GM18508 (cell line): Measurements from ENCODE around the gene FBXL17.

ENCODE experiments used
- ATAC-seq: cut with Tn5 transposase; IDR thresholded peaks from one replicate; pipeline ENCODE4 v1.9.1; 2021; ENCODE audit warnings: moderate number of reproducible peaks; ENCODE audit not compliant: insufficient read depth, unreplicated experiment

FBXL17 gene

DNA sequence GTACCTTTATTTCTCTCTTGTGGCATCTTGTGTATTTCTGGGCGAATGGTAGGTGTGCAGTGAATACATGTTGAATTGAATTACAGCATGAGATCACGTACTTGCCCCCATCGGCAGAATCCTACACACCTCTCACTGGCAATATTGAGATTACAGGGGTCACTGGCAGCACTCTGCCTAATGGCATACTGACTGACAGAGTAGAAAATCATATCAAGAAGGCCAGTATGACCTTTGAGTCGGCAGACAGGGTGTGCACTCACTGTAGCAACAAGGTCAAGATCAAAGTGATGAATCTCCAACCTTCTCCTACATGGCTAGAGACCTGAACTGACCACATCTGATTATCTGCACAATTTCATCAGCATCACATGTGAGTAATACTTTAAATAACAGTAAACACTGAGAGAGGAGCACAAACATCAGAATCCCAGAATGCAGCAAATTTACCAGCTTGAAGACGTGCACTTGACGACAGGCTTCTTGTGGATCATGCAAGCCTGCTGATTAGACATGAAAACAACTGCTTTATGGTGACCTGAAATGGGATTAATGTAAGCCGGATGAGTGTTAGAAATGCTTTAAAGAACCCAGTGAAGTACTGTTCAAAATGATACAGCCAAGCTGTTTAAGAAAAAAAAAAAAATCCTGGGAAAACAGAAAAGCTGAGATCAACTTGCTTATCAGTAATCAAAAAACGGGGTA, 444.1 kb downstream of the FBXL17 start:
- no peak for ATAC-seq

DNA sequence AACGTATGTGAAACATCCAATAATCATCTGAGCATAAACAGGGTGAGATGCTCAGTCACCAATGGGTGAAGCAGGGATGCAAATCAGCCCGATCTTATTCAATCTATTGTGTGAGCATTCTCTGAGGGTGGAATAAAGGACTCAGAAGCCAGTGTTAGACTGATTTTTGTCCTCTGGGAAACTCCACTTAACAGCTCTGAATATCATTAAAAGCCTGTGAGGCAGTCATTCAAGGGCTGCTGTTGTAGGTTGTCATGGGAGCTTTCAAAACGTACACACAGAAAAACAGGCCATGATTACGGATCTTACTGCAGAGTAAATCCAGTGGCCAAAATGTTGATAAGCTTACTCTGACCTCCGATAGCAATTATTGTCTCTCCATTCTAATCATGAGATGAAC, 444.7 kb downstream of the FBXL17 start:
- no peak for ATAC-seq

DNA sequence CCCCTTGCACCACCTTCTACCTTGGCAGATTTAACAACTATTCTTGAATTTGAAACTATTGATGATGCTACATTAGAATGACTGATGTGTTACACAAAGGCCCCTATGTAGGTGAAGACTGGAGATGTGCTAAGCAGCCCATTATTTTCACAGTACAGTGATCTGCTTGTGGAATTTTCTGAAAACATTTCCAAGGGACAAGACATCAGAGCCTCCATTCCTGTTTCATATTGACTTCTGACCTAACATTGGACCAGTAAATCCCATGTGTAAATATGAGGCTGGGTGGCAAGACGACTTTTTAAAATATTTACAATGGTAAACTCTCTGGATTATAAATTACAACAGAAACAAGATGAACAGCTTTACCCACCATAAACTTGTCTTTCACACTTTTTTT, 445.4 kb downstream of the FBXL17 start:
- ATAC-seq = no peak

DNA sequence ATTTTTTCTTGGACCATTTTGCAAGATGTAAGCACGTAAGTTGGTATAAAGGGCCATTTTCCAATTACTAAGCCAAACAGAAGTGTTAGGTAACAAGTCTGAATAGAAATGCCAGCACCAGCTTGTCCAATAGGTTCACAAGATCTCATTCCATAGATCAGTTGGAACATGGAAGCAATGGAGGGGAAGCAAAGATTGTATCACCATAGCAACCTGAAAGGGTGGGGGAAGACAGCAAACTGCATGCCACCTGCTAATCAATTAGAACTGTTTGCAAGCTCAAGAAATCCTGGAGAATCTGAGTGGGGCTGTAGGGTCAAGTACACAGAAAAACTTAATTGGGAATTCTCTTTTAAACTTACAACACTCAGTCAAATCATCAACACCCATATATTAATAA, 446.3 kb downstream of the FBXL17 start:
- no peak for ATAC-seq

DNA sequence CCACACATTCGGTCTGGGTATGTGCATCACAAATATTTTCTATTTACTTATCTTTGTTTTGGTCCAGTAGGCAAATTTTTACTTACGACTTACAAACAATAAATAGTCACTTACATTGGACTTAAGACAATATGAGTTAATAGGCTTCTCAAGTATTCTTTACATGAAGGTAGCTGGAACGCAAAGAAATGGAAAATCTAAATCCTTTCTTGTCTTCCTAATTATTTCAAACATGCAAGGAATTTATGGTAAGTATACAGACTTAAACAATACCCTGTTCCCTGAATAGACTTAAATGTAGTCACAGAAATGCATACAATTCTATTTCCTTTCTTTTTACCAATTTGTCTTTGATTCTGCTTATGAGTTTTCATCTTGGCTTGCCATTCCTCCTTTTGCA, 448.6 kb downstream of the FBXL17 start:
- ATAC-seq = no peak

DNA sequence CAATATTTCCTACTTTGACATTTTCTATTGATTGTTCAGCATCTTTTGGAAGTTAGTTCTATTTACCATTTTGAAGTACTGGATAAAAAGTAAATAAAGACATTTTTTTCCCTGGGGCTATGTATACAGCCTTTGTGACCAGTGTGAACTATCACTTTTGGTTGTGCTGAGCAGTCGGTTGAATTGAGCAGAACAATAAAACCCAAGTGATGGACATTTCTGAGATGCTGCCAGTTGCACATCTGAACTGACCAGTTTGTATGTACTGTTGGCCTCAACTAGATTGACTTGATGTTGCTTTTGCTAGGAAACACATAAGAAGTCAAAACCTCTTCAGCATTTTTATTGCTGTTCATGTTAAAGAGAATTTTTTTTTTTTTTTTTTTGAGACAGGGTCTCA, 451.0 kb downstream of the FBXL17 start:
- no peak for ATAC-seq

DNA sequence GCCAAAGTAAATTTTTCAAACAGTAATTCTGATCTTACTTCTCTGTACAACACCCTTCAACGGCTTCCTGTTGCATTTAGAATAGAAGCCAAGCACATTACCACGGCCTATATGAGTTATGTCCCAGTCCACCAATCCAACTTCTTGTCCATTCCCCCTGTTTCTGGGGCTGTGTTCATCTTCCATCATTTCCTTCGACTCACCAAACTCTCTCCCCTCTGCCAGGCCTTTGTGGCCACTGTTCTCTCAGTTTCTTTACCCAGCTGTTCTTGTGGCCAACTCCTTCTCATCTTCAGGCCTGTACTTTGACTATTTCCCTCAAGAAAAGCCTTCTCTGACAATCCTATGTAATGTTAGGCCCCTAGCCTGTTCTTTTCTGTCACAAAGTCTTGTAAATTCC, 451.8 kb downstream of the FBXL17 start:
- no peak for ATAC-seq

DNA sequence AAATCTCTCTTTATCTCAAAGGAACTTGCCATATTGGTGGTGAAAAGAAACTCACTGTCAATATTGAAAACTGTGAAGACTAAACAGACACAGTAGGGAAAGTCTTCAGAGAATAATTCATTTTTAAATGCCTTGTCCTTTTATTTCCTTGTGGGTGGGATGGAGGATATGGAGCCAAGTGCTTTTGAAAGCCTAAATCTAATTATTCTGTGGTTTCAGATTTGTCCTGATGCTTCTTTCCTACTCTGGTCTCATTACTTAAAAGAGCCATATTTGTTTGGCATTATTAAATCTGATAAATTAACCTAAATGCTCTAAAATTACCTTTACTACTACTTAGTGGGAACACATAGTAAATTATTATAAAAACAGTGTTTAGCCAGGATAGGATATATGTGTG, 452.8 kb downstream of the FBXL17 start:
- ATAC-seq = no peak

DNA sequence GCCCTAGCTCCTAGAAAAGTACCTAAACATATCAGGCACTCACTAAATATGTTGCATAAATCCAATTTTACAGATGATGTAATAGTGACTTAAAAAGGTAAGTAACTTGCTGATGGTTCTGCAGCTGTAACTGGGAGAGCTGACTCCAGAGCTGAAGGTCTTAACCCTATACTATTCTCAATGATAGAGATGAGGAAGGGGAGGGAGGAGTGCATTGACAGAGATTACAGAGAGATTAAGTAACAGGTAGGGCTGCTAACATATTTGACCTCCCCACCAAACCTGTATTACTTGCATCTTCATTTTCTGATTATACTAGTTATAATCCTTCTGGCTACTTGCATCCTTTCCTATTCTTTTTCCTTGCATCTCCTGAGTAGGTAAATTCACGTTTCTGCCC, 455.8 kb downstream of the FBXL17 start:
- ATAC-seq = no peak

DNA sequence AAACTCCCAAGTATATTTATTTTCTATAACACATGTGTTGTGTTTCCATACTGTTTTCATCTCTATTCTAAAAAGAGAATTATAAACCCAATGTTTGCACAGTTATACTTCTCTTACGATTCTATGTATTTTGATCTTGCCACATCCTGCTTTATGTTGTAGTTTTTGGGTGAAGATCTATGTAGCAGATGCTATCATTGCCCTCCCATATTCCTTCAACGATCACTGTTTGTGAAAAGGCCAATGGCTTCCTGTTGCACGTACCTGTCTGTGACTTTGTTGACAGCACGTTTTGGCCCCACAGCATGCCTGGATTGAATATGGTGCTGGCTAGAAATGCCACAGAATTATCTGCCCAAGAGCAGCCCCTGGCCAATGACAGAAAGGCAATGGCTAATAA, 456.7 kb downstream of the FBXL17 start:
- ATAC-seq = no peak

DNA sequence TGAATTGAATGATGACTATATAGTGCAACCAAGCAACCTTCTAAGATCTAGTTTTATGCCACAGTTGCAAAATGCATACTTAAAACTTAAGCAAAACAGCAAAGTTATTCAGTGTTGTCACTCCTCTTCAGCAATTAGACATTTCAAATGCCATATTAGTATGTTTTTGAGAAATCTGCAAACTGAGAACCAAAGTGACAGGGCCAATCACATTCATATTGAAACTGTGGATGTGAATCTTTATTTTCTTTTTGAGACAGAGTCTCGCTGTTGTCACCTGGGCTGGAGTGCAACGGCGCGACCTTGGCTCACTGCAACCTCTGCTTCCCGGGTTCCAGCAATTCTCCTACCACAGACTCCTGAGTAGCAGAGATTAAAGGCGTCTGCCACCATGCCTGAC, 461.9 kb downstream of the FBXL17 start:
- no peak for ATAC-seq

DNA sequence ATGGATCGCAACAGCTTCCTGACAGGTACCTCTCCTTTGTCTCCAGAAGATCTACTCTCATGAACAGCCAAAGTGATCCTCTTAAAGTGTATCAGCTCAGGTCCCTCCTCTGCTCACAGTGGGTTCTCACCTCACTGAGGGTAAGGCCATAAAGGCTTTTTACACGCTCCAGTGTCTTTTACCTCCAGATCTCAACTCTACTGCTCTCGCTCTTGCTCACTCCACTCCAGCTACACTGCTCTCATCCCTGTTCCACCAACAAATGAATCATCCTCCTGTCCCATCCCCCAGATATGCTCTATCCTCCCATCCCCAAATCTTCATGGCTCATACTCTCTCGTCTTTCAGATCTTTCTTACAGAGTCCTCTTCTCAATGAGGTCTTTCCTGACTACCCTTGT, 462.5 kb downstream of the FBXL17 start:
- ATAC-seq = no peak

DNA sequence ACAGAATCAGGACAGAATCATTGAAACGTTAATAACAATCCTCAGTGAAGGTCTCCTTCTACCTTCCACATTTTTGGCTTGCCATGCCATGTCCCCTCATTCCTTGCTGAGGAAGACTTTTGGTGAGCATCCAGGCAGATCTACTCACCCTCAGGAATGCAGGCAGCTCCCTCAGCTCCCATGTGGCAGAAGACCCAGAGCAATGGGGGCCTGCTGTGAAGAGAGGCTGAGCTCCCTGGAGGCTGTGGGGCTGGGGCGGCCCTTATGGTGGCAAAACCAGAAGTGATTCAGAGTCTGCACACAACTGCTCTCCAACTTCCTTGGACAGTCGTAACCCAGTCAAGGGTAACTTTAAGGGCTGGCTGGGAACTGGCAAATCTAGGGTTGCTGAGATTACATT, 463.9 kb downstream of the FBXL17 start:
- no peak for ATAC-seq

DNA sequence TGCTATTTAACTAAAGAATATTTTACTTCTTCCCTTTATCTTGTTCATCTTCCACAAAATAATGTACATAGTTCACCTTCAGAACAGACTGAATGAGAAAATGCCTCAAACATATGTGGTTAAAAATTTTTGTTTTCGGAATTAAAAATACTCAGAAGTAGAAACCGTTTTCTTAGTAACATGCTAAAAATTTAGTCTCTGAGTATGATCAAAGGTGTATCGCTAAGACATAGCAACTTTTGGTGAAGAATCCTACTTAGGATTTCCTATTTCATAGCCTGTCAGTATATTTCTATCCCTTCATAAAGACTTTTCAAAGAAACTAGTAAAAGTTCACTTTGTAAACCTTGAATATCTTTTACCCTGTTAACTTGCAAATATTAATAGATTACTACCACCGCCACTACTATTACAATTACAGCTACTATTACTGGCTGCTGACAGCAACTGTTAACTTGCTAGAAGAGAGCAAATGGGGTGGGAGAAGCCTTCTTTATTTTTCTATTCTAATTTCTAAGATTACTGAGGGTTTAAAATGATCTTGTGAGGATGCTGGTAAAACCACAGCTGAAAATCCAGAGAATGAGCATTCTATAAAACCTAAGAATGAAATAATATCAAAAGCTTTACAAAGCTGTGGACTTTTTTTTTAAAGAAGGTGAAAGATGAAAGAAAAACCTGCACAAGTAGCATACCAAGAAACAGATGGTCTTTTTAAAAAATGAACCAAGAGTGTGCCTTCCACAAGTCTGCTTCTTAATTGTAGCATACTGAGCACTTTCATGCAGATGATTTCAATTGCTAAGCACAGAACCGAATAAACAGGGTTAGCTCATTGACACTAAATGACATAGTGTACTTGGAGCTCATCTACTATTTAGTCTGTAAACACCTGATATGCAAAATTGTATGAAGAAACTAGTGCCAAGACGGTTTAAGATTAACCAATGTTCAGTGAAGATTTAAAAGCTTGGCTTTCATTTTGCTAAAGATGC, 464.9 kb downstream of the FBXL17 start:
- no peak for ATAC-seq

DNA sequence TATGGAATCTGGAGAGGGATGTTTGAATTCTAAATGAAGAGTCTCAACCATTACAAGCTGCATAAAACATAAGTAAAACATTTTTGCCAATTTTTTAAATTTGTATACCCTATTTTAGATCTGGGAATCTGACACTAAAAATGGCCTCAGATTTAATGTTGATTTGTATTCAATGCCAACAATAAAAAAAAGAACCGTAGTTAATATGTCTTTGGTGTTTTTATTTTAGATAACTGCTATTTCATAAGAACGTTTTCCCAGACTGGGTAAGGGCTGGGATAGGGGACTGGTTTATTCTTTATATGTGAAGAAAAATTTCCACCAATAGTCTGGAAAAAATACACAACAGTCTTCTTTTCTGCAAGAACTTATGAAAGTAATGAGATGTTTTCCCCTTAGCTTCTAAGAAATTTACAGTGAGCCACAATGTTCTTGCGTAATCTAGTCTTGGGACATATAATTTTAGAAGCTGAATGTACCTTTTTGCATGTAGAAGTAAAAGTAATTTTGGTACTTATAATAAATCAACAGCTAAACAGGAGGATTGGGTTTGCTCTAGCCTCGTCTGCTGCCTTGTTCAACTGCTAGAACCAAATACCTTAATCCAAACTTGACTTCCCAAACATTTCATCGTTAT, 466.6 kb downstream of the FBXL17 start:
- ATAC-seq = no peak

DNA sequence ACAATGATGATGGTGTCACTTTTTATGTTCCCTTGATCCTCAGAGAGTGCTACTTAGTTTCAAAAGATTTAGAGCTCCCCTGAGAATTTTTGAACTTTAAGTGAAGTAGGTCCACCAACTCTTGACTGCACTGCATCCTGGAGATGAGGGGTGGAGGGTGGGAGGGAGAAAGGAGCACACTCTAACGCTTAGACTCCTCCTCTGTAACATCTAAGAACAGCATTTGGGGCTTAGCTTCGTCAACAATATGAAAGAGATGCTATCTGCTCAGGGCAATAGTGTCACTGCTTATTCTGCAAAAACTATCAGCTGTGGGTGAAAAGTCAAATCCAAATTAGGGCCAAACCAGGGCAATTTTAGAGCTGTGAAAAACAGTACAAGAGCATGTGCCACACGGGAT, 468.4 kb downstream of the FBXL17 start:
- no peak for ATAC-seq

DNA sequence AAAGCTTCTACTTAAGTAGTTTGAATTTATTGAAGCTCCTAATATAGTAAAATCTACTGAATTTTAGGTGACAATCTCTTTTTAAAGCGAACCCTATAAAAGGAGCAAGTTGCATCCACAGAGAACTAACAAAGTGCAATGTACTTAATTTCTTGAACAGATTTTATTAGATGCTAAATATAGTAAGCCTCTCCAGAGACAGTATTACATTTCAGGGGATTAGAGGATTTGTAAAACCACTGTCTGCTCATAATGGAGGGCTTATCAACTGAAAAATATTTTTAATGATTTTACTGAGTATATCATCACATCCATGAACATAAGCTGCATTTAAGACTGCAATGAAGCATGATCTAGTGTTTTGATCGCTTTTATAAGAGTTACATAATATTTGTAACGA, 481.2 kb downstream of the FBXL17 start:
- ATAC-seq = no peak

DNA sequence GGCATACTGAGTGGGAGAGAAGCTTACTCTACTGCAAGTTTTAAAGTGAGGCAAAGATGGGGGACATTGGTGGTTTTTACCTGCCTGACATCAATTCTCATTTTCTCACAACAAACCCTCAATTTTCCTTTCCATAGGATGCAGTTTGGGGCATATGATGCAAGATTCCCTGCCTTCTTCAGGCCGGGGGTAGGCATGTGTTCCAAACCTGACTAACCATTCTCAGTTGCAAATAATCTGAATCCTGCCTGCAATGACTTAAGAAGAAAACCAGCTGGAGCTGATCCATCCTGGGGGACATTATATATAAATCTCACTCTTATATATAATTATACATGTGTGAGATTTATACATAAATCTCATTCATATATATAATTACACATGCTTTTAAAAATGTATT, 487.5 kb downstream of the FBXL17 start:
- no peak for ATAC-seq

DNA sequence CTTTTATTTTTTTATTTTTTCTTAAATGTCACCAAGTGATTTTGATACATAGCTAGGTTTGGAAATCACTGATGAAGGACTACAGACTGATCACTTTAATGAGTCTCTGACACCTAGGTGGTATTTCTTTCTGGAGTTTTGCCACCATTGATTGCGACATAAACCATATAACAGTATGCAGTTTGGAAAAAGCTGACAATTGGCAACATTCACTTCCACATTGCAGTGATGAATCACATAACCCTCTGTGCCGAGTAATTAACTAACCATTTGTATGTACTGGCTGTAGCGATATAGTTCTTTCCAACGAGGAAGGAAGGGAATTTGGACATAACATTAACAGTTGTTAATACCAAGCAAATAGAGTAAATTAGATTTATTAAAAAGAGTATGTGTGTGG, 488.3 kb downstream of the FBXL17 start:
- no peak for ATAC-seq

DNA sequence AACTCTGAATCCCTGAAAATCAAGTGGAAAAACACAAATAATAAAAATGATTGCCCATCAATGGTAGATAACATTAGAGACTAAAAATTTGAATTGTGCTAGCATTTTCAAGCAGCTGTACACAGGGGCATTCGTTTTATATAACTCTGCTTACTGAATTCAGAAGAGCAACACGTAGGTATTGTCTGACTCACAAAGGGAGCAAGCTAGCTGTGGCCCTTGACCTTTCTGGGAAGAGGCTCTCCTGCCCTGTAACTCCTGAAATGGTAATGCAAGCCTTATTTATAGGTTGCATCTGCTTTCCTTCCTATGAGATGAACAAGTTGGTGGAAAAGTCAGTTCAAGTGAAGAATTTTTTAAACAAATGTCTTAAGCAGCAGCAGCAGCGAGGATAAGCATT, 492.5 kb downstream of the FBXL17 start:
- ATAC-seq = no peak

DNA sequence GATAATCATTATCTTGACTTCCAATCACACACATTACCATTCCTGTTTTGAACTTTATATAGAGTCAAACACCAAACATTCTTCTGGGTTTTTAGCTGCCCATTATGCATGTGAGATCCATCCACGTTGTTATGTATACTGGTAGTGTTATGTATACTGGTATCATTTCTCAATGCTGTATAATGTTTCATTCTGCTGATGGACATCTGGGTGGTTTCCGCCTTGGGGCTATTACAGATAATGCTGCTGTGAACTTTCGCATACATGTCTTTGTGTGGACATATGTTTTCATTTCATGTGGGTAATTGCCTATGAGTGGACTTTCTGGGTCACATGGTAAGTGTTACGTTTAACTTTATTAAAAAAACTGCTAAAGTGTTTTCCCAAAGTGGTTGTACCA, 493.4 kb downstream of the FBXL17 start:
- ATAC-seq = no peak
